ENCODE measurements around the gene FGG. TPM values are rescaled to one million over a fixed set of nuclear protein-coding genes. Genes with fewer than 3 reads are reported as not detected.

Gene FGG
- total and polyA plus RNA-seq, 2 of the 13 experiments (the other 11 are each of a cell fraction or from before 2014, with no cell fraction given) = 1,037 to 2,423 TPM

- TF ChIP-seq, protein P1, sequence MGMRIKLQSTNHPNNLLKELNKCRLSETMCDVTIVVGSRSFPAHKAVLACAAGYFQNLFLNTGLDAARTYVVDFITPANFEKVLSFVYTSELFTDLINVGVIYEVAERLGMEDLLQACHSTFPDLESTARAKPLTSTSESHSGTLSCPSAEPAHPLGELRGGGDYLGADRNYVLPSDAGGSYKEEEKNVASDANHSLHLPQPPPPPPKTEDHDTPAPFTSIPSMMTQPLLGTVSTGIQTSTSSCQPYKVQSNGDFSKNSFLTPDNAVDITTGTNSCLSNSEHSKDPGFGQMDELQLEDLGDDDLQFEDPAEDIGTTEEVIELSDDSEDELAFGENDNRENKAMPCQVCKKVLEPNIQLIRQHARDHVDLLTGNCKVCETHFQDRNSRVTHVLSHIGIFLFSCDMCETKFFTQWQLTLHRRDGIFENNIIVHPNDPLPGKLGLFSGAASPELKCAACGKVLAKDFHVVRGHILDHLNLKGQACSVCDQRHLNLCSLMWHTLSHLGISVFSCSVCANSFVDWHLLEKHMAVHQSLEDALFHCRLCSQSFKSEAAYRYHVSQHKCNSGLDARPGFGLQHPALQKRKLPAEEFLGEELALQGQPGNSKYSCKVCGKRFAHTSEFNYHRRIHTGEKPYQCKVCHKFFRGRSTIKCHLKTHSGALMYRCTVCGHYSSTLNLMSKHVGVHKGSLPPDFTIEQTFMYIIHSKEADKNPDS (CRISPR knock-in tag; IDR thresholded peaks at IDR 0.05) = 0 out of 2 replicates have a peak, but pooled peaks have one; percentile 70
- TF ChIP-seq, protein P2, sequence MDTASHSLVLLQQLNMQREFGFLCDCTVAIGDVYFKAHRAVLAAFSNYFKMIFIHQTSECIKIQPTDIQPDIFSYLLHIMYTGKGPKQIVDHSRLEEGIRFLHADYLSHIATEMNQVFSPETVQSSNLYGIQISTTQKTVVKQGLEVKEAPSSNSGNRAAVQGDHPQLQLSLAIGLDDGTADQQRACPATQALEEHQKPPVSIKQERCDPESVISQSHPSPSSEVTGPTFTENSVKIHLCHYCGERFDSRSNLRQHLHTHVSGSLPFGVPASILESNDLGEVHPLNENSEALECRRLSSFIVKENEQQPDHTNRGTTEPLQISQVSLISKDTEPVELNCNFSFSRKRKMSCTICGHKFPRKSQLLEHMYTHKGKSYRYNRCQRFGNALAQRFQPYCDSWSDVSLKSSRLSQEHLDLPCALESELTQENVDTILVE (CRISPR knock-in tag; IDR thresholded peaks at IDR 0.05) = peak; percentile 96
- TF ChIP-seq, protein P3, sequence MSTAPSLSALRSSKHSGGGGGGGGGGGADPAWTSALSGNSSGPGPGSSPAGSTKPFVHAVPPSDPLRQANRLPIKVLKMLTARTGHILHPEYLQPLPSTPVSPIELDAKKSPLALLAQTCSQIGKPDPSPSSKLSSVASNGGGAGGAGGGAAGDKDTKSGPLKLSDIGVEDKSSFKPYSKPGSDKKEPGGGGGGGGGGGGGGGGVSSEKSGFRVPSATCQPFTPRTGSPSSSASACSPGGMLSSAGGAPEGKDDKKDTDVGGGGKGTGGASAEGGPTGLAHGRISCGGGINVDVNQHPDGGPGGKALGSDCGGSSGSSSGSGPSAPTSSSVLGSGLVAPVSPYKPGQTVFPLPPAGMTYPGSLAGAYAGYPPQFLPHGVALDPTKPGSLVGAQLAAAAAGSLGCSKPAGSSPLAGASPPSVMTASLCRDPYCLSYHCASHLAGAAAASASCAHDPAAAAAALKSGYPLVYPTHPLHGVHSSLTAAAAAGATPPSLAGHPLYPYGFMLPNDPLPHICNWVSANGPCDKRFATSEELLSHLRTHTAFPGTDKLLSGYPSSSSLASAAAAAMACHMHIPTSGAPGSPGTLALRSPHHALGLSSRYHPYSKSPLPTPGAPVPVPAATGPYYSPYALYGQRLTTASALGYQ (CRISPR knock-in tag; IDR thresholded peaks at IDR 0.05) = peak; percentile 100
- TF ChIP-seq ZNF17 (CRISPR knock-in tag; IDR thresholded peaks at IDR 0.05) (no peak), ZNF556 (CRISPR knock-in tag; IDR thresholded peaks at IDR 0.05; ENCODE audit: borderline replicate concordance) (no peak; the same call in 1 of the 2 replicates), CTCF (CRISPR knock-in tag; IDR thresholded peaks at IDR 0.05) (no peak), ATF1 (CRISPR knock-in tag; IDR thresholded peaks at IDR 0.05) (peak; percentile 89), ZNF160 (CRISPR knock-in tag; IDR thresholded peaks at IDR 0.05) (no peak), TOPORS (CRISPR knock-in tag; IDR thresholded peaks at IDR 0.05) (no peak), MEIS2 (CRISPR knock-in tag; IDR thresholded peaks at IDR 0.05) (peak; percentile 98), SIX4 (CRISPR knock-in tag; IDR thresholded peaks at IDR 0.05) (peak; percentile 95), ZNF704 (CRISPR knock-in tag; IDR thresholded peaks at IDR 0.05; ENCODE audit: borderline replicate concordance) (no peak), PPARG (CRISPR knock-in tag; conservative IDR thresholded peaks at IDR 0.05) (peak; percentile 96), FOSL1 (CRISPR knock-in tag; IDR thresholded peaks at IDR 0.05; ENCODE audit: borderline replicate concordance) (peak; percentile 69; the same call in 1 of the 2 replicates), DZIP1 (CRISPR knock-in tag; IDR thresholded peaks at IDR 0.05) (no peak), NFRKB (IDR thresholded peaks at IDR 0.05) (no peak)
- TF ChIP-seq, protein P4, sequence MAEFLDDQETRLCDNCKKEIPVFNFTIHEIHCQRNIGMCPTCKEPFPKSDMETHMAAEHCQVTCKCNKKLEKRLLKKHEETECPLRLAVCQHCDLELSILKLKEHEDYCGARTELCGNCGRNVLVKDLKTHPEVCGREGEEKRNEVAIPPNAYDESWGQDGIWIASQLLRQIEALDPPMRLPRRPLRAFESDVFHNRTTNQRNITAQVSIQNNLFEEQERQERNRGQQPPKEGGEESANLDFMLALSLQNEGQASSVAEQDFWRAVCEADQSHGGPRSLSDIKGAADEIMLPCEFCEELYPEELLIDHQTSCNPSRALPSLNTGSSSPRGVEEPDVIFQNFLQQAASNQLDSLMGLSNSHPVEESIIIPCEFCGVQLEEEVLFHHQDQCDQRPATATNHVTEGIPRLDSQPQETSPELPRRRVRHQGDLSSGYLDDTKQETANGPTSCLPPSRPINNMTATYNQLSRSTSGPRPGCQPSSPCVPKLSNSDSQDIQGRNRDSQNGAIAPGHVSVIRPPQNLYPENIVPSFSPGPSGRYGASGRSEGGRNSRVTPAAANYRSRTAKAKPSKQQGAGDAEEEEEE (CRISPR knock-in tag; IDR thresholded peaks at IDR 0.05; ENCODE audit: borderline replicate concordance) = no peak
Measured at GRCh38 chr4:154617820-154618317, 5.4 kb upstream of the FGG start (continued).

Data from HepG2 (cell line).